Gastrocnemius medialis (tissue), 4 donors: ENCODE results near the gene ERC2.

Source experiments
- CTCF ChIP-seq, 5 experiments: fragments of 450-650 bp in 3 of 5; fragments of 200-600 bp in 2 of 5; sonication (generic) in 2 of 5; IDR thresholded peaks in 4 of 5; conservative IDR thresholded peaks in 1 of 5; 1 replicate in 4 of 5; 2 replicates in 1 of 5; pipeline ENCODE4 v1.5.1; 2016 to 2019; ENCODE audit warnings: antibody characterized with exemption in 5 of 5, mild to moderate bottlenecking in 3 of 5, moderate library complexity in 3 of 5
- POLR2A ChIP-seq, 2 donors: fragments of 450-650 bp; IDR thresholded peaks; one replicate each; pipeline ENCODE4 v1.6.1; 2017; ENCODE audit warnings: antibody characterized with exemption in 2 of 2, mild to moderate bottlenecking in 2 of 2, moderate library complexity in 2 of 2

- TF ChIP-seq CTCF (IDR thresholded peaks at IDR 0.05 in 4 of 5, conservative IDR thresholded peaks at IDR 0.05 in 1 of 5) = no peak
- no peak for TF ChIP-seq POLR2A (IDR thresholded peaks at IDR 0.05)
Observed at GRCh38 chr3:55708242-55708641, 760.0 kb downstream of the ERC2 start.
